ENCODE measurements around the gene CRHR2. TPM values are rescaled to one million over a fixed set of nuclear protein-coding genes. Genes with fewer than 3 reads are reported as not detected.

CRHR2 gene
- polyA plus RNA-seq, 1 donor from 2014 or later = 0.15 TPM

DNA sequence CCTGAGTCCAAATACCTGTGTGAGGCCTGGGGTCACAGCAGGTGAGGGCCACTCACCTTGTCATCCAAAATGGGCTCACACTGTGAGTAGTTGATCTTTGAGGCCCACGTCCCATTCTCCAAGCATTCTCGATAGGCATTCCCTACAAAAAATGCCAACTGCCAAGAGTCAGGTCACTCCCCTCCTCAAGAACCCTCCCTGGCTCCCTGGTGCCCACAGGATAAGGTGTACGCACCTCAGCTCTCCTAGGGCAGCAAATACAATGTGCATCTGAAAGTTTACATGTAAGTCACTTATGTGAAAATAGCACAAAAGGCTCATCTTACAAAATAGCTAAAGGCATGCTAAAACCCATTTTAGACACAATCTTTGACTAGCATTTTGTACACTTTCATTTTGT lies 15.1 kb downstream of the CRHR2 start:
- Histone ChIP-seq H3K9me3 (ENCODE audit: low read length) (no peaks in the 10 kb centered on the region), H3K79me2 (replicated peaks; ENCODE audit: insufficient read depth, low read length) (no peaks in the 10 kb centered on the region), H2AFZ (ENCODE audit: low read depth, low read length) (no peak overlapping the region), H3K9ac (ENCODE audit: low read length) (no peak overlapping the region), H3K9me2 (ENCODE audit: insufficient read depth, low read length) (no peaks in the 10 kb centered on the region), H3K36me3 (ENCODE audit: insufficient read depth, low read length) (no peaks in the 10 kb centered on the region), H4K20me1 (ENCODE audit: insufficient read depth) (no peaks in the 10 kb centered on the region), H3F3A (ENCODE audit: insufficient read depth, low read length, poor library complexity, severe bottlenecking) (no peaks in the 10 kb centered on the region), H3K4me2 (ENCODE audit: low read length) (no peak overlapping the region), H3K4me3 (ENCODE audit: low read length) (no peak overlapping the region), H3K27ac (ENCODE audit: low read length) (no peak overlapping the region), H3K27me3 (ENCODE audit: insufficient read depth, low read depth, low read length) (no peaks in the 10 kb centered on the region)
- TF ChIP-seq SMC3 (conservative IDR thresholded peaks at IDR 0.05; ENCODE audit: poor library complexity) (no peak), POLR2AphosphoS5 (IDR thresholded peaks at IDR 0.05) (no peak), TAF1 (IDR thresholded peaks at IDR 0.05; ENCODE audit: low read depth) (no peak), MXI1 (conservative IDR thresholded peaks at IDR 0.05; ENCODE audit: poor library complexity, severe bottlenecking) (no peak), RAD21 (conservative IDR thresholded peaks at IDR 0.05) (no peak), EP300 (conservative IDR thresholded peaks at IDR 0.05; ENCODE audit: poor library complexity, severe bottlenecking) (no peak), EZH2 (IDR thresholded peaks at IDR 0.05; ENCODE audit: borderline replicate concordance, insufficient read depth, low read length, poor library complexity, severe bottlenecking) (no peak)
- TF ChIP-seq, protein P1, sequence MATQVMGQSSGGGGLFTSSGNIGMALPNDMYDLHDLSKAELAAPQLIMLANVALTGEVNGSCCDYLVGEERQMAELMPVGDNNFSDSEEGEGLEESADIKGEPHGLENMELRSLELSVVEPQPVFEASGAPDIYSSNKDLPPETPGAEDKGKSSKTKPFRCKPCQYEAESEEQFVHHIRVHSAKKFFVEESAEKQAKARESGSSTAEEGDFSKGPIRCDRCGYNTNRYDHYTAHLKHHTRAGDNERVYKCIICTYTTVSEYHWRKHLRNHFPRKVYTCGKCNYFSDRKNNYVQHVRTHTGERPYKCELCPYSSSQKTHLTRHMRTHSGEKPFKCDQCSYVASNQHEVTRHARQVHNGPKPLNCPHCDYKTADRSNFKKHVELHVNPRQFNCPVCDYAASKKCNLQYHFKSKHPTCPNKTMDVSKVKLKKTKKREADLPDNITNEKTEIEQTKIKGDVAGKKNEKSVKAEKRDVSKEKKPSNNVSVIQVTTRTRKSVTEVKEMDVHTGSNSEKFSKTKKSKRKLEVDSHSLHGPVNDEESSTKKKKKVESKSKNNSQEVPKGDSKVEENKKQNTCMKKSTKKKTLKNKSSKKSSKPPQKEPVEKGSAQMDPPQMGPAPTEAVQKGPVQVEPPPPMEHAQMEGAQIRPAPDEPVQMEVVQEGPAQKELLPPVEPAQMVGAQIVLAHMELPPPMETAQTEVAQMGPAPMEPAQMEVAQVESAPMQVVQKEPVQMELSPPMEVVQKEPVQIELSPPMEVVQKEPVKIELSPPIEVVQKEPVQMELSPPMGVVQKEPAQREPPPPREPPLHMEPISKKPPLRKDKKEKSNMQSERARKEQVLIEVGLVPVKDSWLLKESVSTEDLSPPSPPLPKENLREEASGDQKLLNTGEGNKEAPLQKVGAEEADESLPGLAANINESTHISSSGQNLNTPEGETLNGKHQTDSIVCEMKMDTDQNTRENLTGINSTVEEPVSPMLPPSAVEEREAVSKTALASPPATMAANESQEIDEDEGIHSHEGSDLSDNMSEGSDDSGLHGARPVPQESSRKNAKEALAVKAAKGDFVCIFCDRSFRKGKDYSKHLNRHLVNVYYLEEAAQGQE (IDR thresholded peaks at IDR 0.05; ENCODE audit: borderline replicate concordance) = no peak
- TF ChIP-seq, protein P2, sequence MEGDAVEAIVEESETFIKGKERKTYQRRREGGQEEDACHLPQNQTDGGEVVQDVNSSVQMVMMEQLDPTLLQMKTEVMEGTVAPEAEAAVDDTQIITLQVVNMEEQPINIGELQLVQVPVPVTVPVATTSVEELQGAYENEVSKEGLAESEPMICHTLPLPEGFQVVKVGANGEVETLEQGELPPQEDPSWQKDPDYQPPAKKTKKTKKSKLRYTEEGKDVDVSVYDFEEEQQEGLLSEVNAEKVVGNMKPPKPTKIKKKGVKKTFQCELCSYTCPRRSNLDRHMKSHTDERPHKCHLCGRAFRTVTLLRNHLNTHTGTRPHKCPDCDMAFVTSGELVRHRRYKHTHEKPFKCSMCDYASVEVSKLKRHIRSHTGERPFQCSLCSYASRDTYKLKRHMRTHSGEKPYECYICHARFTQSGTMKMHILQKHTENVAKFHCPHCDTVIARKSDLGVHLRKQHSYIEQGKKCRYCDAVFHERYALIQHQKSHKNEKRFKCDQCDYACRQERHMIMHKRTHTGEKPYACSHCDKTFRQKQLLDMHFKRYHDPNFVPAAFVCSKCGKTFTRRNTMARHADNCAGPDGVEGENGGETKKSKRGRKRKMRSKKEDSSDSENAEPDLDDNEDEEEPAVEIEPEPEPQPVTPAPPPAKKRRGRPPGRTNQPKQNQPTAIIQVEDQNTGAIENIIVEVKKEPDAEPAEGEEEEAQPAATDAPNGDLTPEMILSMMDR (IDR thresholded peaks at IDR 0.05; ENCODE audit: poor library complexity, severe bottlenecking) = no peak

DNA sequence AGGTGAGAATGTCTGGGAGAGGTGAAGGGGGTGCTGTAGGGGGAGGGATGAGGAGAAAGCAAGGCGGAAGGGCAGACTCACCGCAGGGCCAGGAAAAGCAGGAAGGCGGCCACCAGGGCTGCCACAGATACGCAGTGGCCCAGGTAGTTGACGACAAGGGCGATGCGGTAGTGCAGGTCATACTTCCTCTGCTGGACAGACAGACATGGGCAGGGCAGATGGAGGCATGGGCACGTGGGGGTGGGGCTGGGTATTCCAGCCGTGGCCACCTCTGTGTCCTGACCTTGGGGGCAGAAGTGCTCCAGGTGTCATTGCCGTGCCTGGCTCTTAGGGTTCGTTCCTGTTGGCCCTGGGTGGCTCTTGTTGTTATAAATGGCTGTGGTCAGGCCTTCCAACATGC lies 16.8 kb downstream of the CRHR2 start:
- Histone ChIP-seq H3K4me3 (ENCODE audit: low read length) (no peak overlapping the region), H3K9ac (ENCODE audit: low read length) (no peak overlapping the region), H4K20me1 (ENCODE audit: insufficient read depth) (no peaks in the 10 kb centered on the region), H3K9me3 (ENCODE audit: low read length) (no peaks in the 10 kb centered on the region), H3K9me2 (ENCODE audit: insufficient read depth, low read length) (no peaks in the 10 kb centered on the region), H3K36me3 (ENCODE audit: insufficient read depth, low read length) (no peaks in the 10 kb centered on the region), H3F3A (ENCODE audit: insufficient read depth, low read length, poor library complexity, severe bottlenecking) (no peaks in the 10 kb centered on the region), H3K27ac (ENCODE audit: low read length) (no peak overlapping the region), H3K79me2 (replicated peaks; ENCODE audit: insufficient read depth, low read length) (no peaks in the 10 kb centered on the region), H3K27me3 (ENCODE audit: insufficient read depth, low read depth, low read length) (no peaks in the 10 kb centered on the region), H3K4me2 (ENCODE audit: low read length) (no peak overlapping the region), H2AFZ (ENCODE audit: low read depth, low read length) (no peak overlapping the region)
- TF ChIP-seq MXI1 (conservative IDR thresholded peaks at IDR 0.05; ENCODE audit: poor library complexity, severe bottlenecking) (no peak), RAD21 (conservative IDR thresholded peaks at IDR 0.05) (no peak), TAF1 (IDR thresholded peaks at IDR 0.05; ENCODE audit: low read depth) (no peak), EP300 (conservative IDR thresholded peaks at IDR 0.05; ENCODE audit: poor library complexity, severe bottlenecking) (no peak), EZH2 (IDR thresholded peaks at IDR 0.05; ENCODE audit: borderline replicate concordance, insufficient read depth, low read length, poor library complexity, severe bottlenecking) (no peak), POLR2AphosphoS5 (IDR thresholded peaks at IDR 0.05) (no peak), SMC3 (conservative IDR thresholded peaks at IDR 0.05; ENCODE audit: poor library complexity) (no peak)
- TF ChIP-seq, protein P1 (IDR thresholded peaks at IDR 0.05; ENCODE audit: borderline replicate concordance) = no peak
- TF ChIP-seq, protein P2 (IDR thresholded peaks at IDR 0.05; ENCODE audit: poor library complexity, severe bottlenecking) = no peak

Data from neural cell (in vitro differentiated cells).